Osteoblast (primary cell): ENCODE results near the gene ZFR2. TPM values are rescaled to one million over a fixed set of nuclear protein-coding genes. Genes with fewer than 3 reads are reported as not detected.

Source experiments
- DNase-seq: peaks from one replicate; pipeline ENCODE4 v3.0.0; 2011; ENCODE audit warnings: low spot score, mixed read lengths; ENCODE audit not compliant: insufficient read length; ENCODE audit errors: missing footprints
- H2AFZ ChIP-seq: 2 replicates; pipeline ENCODE4 v1.6.0; 2011; ENCODE audit warnings: mild to moderate bottlenecking, low read length
- H3K27ac ChIP-seq: 2 replicates; pipeline ENCODE4 v1.5.1; 2011; ENCODE audit warnings: mild to moderate bottlenecking, low read depth, low read length, moderate library complexity
- H3K27me3 ChIP-seq: 2 replicates; pipeline ENCODE4 v1.6.0; 2012; ENCODE audit warnings: mild to moderate bottlenecking, control low read depth, inconsistent platforms, low read length, moderate library complexity; ENCODE audit not compliant: insufficient read depth
- H3K36me3 ChIP-seq: 2 replicates; pipeline ENCODE4 v1.5.1; 2011; ENCODE audit warnings: mild to moderate bottlenecking, low read length, control low read depth, moderate library complexity; ENCODE audit not compliant: insufficient read depth
- H3K4me1 ChIP-seq: 2 replicates; pipeline ENCODE4 v1.5.1; 2011; ENCODE audit warnings: mild to moderate bottlenecking, low read length, control low read depth, moderate library complexity; ENCODE audit not compliant: insufficient read depth
- H3K4me2 ChIP-seq: 2 replicates; pipeline ENCODE4 v1.6.0; 2011; ENCODE audit warnings: mild to moderate bottlenecking, low read length; ENCODE audit not compliant: insufficient read depth
- H3K4me3 ChIP-seq: fragments of 200-600 bp; sonication (generic); 3 replicates; pipeline ENCODE4 v1.5.1; 2012; ENCODE audit warnings: mild to moderate bottlenecking, low read length, inconsistent platforms; ENCODE audit not compliant: insufficient read depth
- H3K79me2 ChIP-seq: 2 replicates; pipeline ENCODE4 v1.6.0; 2012; ENCODE audit warnings: mild to moderate bottlenecking, low read length, control low read depth, inconsistent platforms; ENCODE audit not compliant: insufficient read depth
- H3K9me3 ChIP-seq: 2 replicates; pipeline ENCODE4 v1.5.1; 2011; ENCODE audit warnings: low read depth, low read length, control low read depth
- H4K20me1 ChIP-seq: 2 replicates; pipeline ENCODE4 v1.6.0; 2012; ENCODE audit warnings: mild to moderate bottlenecking, low read length, control low read depth; ENCODE audit not compliant: insufficient read depth
- CTCF ChIP-seq: IDR thresholded peaks from 2 replicates; pipeline ENCODE4 v1.5.1; 2011; ENCODE audit warnings: mild to moderate bottlenecking, low read depth, low read length, moderate library complexity; ENCODE audit errors: extremely low read depth
- total RNA-seq: library from RNA; depleted of rRNA; stranded (reverse); fragments of >200 nt; gene quantifications from 2 replicates; pipeline ENCODE4 v1.2.3, GENCODE V29; 2012

Gene ZFR2
- total RNA-seq, 1 donor = not detected

DNA sequence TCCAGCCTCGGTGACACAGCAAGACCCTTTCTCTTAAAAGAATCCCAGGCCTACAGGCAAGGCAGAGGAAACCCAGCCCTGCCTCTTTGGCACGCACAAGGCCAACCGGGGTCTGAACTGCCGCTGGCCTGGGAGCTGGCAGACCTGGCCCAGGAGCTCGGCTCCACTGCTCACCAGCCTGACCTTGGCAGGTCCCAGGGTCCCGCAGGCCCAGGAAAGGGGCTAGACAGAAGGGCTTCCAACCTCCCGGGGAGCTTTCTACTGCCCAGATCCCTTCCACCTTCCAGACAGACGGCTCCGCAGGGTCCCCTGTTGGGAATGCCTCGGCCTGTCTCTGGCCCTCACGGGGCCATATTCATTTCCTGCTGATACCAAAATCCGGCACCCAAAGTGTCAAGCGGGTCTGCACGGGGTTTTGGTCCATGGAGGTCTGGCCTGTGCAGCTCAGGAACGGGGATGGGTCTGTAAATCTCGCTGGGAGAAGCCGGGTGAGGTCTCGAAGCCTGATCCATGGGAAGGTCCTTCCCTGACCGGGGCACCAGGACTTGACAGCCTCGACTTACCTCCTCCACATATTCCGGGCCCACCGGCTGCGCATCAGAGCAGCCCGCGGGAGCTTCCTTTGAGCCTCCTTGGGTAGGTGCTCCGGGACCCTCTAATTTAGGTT, 46.0 kb downstream of the ZFR2 start:
- no peak for TF ChIP-seq CTCF
- Histone ChIP-seq H3K9me3 (no peaks in the 10 kb centered on the region), H3K4me2 (no peak overlapping the region), H3K27ac (no peak overlapping the region), H2AFZ (no peak overlapping the region), H4K20me1 (no peaks in the 10 kb centered on the region), H3K4me1 (no peaks in the 10 kb centered on the region), H3K36me3 (no peaks in the 10 kb centered on the region), H3K79me2 (no peaks in the 10 kb centered on the region), H3K4me3 (no peak overlapping the region), H3K27me3 (peaks cover 11% of the 10 kb centered on the region)
- peak; percentile 83 for DNase-seq

GRCh38 chr19:3821857-3822364, 46.9 kb downstream of the ZFR2 start:
- no peaks in the 10 kb centered on the region for H3K36me3 ChIP-seq
- H3K79me2 ChIP-seq = no peaks in the 10 kb centered on the region
- no peak overlapping the region for H3K27ac ChIP-seq
- no peaks in the 10 kb centered on the region for H4K20me1 ChIP-seq
- no peak overlapping the region for H2AFZ ChIP-seq
- DNase-seq = peak; percentile 96
- peak; percentile 83 for TF ChIP-seq CTCF
- H3K27me3 ChIP-seq = peaks cover 11% of the 10 kb centered on the region
- no peaks in the 10 kb centered on the region for H3K9me3 ChIP-seq
- no peaks in the 10 kb centered on the region for H3K4me1 ChIP-seq
- no peak overlapping the region for H3K4me2 ChIP-seq
- H3K4me3 ChIP-seq = no peak overlapping the region

- peak; percentile 69 for DNase-seq
- TF ChIP-seq CTCF = no peak
- H4K20me1 ChIP-seq = no peaks in the 10 kb centered on the region
Measured at GRCh38 chr19:3821156-3821555, 47.7 kb downstream of the ZFR2 start.

GRCh38 chr19:3819989-3820388, 48.8 kb downstream of the ZFR2 start:
- no peak overlapping the region for H3K4me2 ChIP-seq
- H3K4me1 ChIP-seq = no peaks in the 10 kb centered on the region
- no peaks in the 10 kb centered on the region for H3K9me3 ChIP-seq
- H3K27ac ChIP-seq = no peak overlapping the region
- TF ChIP-seq CTCF = no peak
- H3K27me3 ChIP-seq = peaks cover 11% of the 10 kb centered on the region
- no peaks in the 10 kb centered on the region for H3K36me3 ChIP-seq
- no peaks in the 10 kb centered on the region for H4K20me1 ChIP-seq
- no peaks in the 10 kb centered on the region for H3K79me2 ChIP-seq
- peak; percentile 90 for DNase-seq
- H3K4me3 ChIP-seq = no peak overlapping the region
- H2AFZ ChIP-seq = no peak overlapping the region

More at GRCh38 chr19:3821156-3821555, 47.7 kb downstream of the ZFR2 start:
- H3K9me3 ChIP-seq = no peaks in the 10 kb centered on the region
- no peaks in the 10 kb centered on the region for H3K79me2 ChIP-seq
- H3K4me1 ChIP-seq = no peaks in the 10 kb centered on the region
- H2AFZ ChIP-seq = no peak overlapping the region
- no peak overlapping the region for H3K4me2 ChIP-seq
- H3K4me3 ChIP-seq = no peak overlapping the region
- H3K27ac ChIP-seq = no peak overlapping the region
- no peaks in the 10 kb centered on the region for H3K36me3 ChIP-seq
- peaks cover 11% of the 10 kb centered on the region for H3K27me3 ChIP-seq
